T-helper 17 cell (primary cell): ENCODE measurements around the gene ATAD2B. TPM values are rescaled to one million over a fixed set of nuclear protein-coding genes. Genes with fewer than 3 reads are reported as not detected.
A peak's percentile ranks its signal among the peaks of the same experiment; 100 is the strongest.

ENCODE experiments used
- ATAC-seq: fragments of 150-1000 bp; cut with Tn5 transposase; 2 replicates; pipeline ENCODE4 v1.10.0; 2021; ENCODE audit warnings: mild to moderate bottlenecking, moderate library complexity
- DNase-seq, 3 donors: peaks; one replicate each; pipeline versions ENCODE4 v3.0.0 to v3.0.0-alpha.2; 2020 to 2021
- H3K9me3 ChIP-seq: one replicate; pipeline ENCODE4 v1.7.0; 2013; ENCODE audit warnings: low read length, mild to moderate bottlenecking; ENCODE audit not compliant: control insufficient read depth, poor library complexity, severe bottlenecking
- H3K27ac Mint-ChIP-seq: one replicate; pipeline ENCODE4 v1.8.0; 2022; ENCODE audit warnings: mild to moderate bottlenecking, moderate library complexity, mixed read lengths
- H3K27me3 Mint-ChIP-seq: one replicate; pipeline ENCODE4 v1.8.0; 2022; ENCODE audit warnings: mixed read lengths
- H3K36me3 Mint-ChIP-seq: one replicate; pipeline ENCODE4 v1.8.0; 2022; ENCODE audit warnings: low read depth, mixed read lengths
- H3K4me1 Mint-ChIP-seq: one replicate; pipeline ENCODE4 v1.8.0; 2022; ENCODE audit warnings: mild to moderate bottlenecking, mixed read lengths
- H3K4me3 Mint-ChIP-seq: one replicate; pipeline ENCODE4 v1.8.0; 2022; ENCODE audit warnings: mild to moderate bottlenecking, moderate library complexity, mixed read lengths
- total RNA-seq, 4 donors: library from RNA in 2 of 4; stranded (reverse) in 2 of 4; gene quantifications; one replicate each; pipeline ENCODE4 v1.2.3 and lab custom pipeline; 2022 to 2026

Gene ATAD2B
- total RNA-seq, 2 donors from 2014 or later: 48.3 to 52.3 TPM

DNA sequence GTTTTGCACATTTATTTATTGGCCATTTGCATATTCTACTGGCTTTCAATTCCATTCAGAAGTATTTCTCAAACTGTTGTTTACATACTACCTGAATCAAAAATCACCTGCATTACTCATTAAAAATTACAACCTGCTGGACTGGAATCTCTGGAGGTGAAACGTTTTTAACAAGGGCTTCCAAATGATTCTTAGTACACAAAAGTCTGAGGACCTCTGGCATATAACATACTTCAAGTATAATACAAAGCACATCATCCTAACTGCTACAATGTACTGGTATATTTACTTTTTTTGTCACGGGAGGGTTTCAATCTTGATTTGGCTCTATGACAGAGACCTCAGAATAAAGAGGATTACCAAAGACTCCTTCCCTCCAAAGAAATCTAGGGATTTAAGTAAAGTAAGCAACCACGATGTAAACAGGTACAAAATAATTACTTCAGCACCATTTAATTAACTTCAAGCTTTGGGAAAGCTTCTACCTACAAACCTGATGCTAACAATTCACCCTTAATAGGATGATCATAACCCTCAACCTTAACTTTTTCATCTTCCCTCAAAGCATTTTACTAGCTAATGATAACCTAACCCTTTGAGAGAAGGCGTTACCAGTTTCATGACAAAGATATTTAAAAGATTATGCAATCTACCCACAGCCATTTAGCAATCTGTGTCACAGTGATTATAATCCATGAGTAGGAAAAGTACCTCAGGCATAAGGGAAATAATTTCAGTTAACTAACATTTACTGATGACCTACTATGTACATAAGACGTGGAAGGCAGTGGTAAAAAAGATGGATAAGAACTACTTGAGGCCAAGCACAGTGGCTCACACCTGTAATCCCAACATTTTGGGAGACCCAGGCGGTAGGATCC lies 24.7 kb downstream of the ATAD2B start:
- H3K36me3 Mint-ChIP-seq: peaks cover 4% of the 10 kb centered on the region
- no peaks in the 10 kb centered on the region for H3K9me3 ChIP-seq
- peaks cover 28% of the 10 kb centered on the region for H3K4me1 Mint-ChIP-seq
- DNase-seq (no peak), ATAC-seq (no peak)
- H3K27ac Mint-ChIP-seq: no peak overlapping the region
- H3K4me3 Mint-ChIP-seq: no peak overlapping the region
- H3K27me3 Mint-ChIP-seq: no peaks in the 10 kb centered on the region

DNA sequence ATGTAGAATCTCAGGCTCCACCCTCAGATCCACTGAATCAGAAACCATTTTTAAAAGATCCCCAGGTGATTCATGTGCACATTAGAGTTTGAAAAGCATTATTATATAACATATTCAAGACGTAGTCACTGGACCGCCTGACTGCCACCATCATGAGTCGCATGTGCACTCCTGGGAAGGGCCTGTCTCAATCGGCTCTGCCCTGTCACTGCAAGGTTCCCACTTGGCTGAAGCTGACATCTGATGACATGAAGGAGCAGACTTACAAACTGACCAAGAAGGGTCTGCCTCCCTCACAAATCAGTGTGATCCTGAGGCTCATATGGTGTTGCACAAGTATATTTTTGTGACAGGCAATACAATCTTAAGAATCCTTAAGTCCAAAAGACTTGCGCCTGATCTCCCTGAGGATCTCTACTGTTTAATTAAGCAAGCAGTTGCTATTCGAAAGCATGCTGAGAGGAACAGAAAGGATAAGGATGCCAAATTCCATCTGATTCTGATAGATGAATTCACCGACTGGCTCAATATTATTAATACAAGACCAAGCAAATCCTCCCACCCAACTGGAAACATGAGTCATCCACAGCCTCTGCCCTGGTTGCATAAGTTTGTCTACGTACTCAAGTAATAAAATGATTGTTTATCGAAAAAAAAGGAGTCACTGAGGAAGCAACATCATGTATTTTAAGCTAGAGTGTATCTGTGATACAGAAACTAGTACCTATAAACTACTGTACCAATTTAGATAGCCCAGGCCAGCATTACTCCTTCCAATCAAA lies 26.2 kb downstream of the ATAD2B start:
- Mint-ChIP-seq H3K27ac (no peak overlapping the region), H3K4me1 (peaks cover 32% of the 10 kb centered on the region), H3K4me3 (no peak overlapping the region), H3K27me3 (no peaks in the 10 kb centered on the region), H3K36me3 (peaks cover 7% of the 10 kb centered on the region)
- DNase-seq (no peak), ATAC-seq (no peak)
- H3K9me3 ChIP-seq: no peaks in the 10 kb centered on the region

DNA sequence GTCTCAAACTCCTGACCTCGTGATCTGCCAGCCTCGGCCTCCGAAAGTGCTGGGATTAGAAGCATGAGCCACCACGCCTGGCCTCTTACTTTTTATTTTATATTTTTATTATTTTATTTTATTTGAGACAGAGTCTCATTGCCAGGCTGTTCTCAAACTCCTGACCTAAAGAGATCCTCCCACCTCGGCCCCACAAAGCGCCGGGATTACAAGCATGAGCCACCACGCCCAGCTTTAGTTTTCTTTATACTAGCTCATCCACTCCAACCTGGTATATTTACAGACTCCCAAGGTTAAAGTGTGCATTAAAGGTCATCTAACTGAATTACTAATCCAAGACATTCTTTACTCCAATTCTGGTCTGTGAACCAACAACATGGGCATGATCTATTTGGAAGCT lies 26.8 kb downstream of the ATAD2B start:
- H3K4me1 Mint-ChIP-seq: peaks cover 29% of the 10 kb centered on the region
- H3K27me3 Mint-ChIP-seq: no peaks in the 10 kb centered on the region
- DNase-seq (no peak), ATAC-seq (no peak)
- H3K9me3 ChIP-seq: no peaks in the 10 kb centered on the region
- H3K27ac Mint-ChIP-seq: no peak overlapping the region
- no peak overlapping the region for H3K4me3 Mint-ChIP-seq
- H3K36me3 Mint-ChIP-seq: peaks cover 7% of the 10 kb centered on the region

DNA sequence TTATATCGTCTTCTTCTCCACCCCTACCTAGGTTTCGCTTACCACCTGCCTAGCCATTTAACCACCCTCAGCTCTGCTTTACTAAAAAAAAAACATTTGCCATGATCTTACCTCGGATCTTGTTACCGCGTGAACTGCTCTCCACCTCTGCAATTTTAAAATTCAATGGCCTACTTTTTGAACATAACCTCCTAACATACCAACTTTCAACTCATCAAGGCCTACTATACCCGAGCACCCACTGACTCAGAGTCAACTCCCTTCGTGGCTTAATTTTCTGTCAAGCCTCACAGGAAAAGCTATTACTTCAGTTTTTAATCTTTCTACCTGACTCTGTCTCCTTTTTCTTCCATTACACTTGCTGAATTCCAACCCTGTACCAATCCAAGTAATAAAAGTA lies 55.7 kb downstream of the ATAD2B start:
- Mint-ChIP-seq H3K27ac (peak overlapping the region; percentile 44), H3K27me3 (no peaks in the 10 kb centered on the region), H3K4me3 (no peak overlapping the region), H3K4me1 (peaks cover 11% of the 10 kb centered on the region), H3K36me3 (peaks cover 16% of the 10 kb centered on the region)
- H3K9me3 ChIP-seq: no peaks in the 10 kb centered on the region
- ATAC-seq (no peak), DNase-seq (no peak)

DNA sequence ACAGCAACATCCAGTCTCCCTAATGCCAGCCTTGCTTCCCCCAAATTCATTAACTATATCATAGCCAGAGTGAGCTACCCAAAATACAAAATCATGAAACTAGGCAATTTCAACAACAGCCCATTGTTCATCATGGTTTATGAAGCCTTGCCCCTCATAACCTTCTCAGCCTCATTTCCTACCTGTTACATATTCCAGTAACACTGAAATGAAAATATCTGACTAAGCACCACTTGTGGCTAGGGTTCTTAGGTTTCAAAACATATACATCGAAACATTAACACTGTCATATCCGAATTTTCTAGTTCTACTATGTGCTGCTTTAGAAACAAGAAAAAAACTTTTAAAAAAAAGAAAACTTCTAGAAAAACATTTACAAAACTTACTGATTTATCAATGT lies 59.5 kb downstream of the ATAD2B start:
- peaks cover 18% of the 10 kb centered on the region for H3K36me3 Mint-ChIP-seq
- H3K9me3 ChIP-seq: no peaks in the 10 kb centered on the region
- no peak for DNase-seq
- peaks cover 13% of the 10 kb centered on the region for H3K4me1 Mint-ChIP-seq
- no peak for ATAC-seq
- no peak overlapping the region for H3K4me3 Mint-ChIP-seq
- H3K27me3 Mint-ChIP-seq: no peaks in the 10 kb centered on the region
- H3K27ac Mint-ChIP-seq: peak overlapping the region; percentile 9

DNA sequence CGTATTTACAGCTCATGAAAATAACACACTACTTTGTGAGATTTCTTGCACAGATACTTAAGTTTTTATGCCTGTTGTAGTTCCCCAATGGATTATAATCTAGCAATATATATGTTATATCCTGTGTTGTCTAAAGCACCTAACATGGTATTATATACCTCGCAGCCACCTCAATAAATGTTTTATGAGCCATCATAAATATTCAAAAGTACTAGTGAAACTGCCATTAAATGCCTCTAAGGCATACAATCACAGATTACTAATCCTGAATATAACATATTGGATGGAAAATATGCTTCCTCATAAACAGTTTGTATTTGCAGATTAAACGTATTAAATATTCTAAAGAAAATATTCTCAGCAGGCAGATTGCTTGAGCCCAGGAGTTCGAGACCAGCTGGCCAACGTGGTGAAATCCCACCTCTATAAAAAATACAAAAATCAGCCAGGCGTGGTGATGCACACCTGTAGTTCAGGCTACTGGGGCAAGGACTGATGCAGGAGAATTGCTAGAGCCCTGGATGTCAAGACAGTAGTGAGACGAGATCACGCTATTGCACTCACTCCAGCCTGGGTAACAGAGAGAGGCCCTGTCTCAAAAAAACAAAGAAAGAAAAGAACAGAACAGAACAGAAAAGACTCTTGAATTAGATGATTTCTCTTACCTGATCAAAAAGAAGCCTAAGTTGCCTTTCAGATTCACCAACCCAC lies 64.1 kb downstream of the ATAD2B start:
- ATAC-seq: no peak
- no peak for DNase-seq
- H3K4me3 Mint-ChIP-seq: no peak overlapping the region
- H3K27ac Mint-ChIP-seq: no peak overlapping the region
- H3K9me3 ChIP-seq: no peaks in the 10 kb centered on the region
- H3K36me3 Mint-ChIP-seq: peaks cover 9% of the 10 kb centered on the region
- no peaks in the 10 kb centered on the region for H3K27me3 Mint-ChIP-seq
- H3K4me1 Mint-ChIP-seq: peaks cover 7% of the 10 kb centered on the region

DNA sequence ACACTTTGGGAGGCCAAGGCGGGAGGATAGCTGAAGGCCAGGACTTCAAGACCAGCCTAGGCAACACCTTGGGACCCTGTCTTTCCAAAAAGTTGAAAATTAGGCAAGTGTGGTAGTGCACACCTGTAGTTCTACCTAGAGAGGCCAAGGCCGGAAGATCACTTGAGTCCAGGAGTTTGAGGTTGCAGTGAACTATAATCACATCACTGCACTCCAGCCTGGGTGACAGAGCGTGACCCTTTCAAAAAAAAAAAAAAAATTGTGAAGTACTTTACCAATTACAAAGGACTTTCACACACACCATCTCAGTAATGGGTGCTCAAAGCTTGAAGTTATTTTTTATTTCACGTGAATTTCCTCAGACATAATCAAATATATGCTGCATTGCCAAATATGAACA lies 65.0 kb downstream of the ATAD2B start:
- H3K4me1 Mint-ChIP-seq: peaks cover 4% of the 10 kb centered on the region
- no peaks in the 10 kb centered on the region for H3K27me3 Mint-ChIP-seq
- H3K27ac Mint-ChIP-seq: no peak overlapping the region
- no peak overlapping the region for H3K4me3 Mint-ChIP-seq
- H3K9me3 ChIP-seq: no peaks in the 10 kb centered on the region
- H3K36me3 Mint-ChIP-seq: peaks cover 4% of the 10 kb centered on the region
- DNase-seq (no peak), ATAC-seq (no peak)

DNA sequence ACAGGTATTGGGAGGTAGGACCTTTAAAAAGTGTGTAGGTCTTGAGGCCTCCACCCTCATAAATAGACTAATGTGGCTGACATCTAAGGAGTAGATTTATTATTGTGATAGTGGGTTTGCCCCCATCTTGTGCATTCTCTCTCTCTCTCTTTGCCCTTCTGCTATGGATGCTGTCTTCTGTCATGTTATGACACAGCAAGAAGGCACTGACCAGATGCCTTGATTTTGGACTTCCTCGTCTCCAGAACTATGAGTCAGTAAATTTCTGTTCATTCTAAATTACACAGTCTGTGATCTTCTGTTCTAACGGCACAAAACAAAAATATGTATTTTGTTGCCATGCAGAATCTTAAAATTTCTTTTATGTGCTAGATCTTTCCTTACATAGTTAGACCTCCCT lies 66.9 kb downstream of the ATAD2B start:
- H3K36me3 Mint-ChIP-seq: peaks cover 7% of the 10 kb centered on the region
- ATAC-seq: no peak
- DNase-seq: no peak
- no peaks in the 10 kb centered on the region for H3K9me3 ChIP-seq
- H3K27me3 Mint-ChIP-seq: no peaks in the 10 kb centered on the region
- no peak overlapping the region for H3K4me3 Mint-ChIP-seq
- no peak overlapping the region for H3K27ac Mint-ChIP-seq
- peaks cover 2% of the 10 kb centered on the region for H3K4me1 Mint-ChIP-seq

DNA sequence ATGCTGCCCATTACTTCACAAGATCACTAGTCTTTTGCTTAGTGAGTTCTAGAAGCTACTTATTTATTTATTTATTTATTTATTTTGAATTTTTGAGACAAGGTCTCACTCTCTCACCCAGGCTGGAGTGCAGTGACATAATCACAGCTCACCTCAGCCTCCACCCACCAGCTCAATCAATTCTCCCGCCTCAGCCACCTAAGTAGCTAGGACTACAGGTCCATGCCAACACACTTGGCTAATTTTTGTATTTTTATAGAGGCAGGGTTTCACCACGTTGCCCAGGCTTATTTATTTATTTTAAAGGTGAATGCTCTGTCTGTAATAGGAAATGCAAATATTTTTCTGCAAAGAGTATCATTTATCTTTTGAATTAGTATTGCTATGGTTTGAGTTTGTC lies 67.7 kb downstream of the ATAD2B start:
- H3K4me1 Mint-ChIP-seq: peaks cover 1% of the 10 kb centered on the region
- no peak overlapping the region for H3K27ac Mint-ChIP-seq
- no peak overlapping the region for H3K4me3 Mint-ChIP-seq
- peaks cover 6% of the 10 kb centered on the region for H3K36me3 Mint-ChIP-seq
- no peak for ATAC-seq
- DNase-seq: no peak
- no peaks in the 10 kb centered on the region for H3K27me3 Mint-ChIP-seq
- no peaks in the 10 kb centered on the region for H3K9me3 ChIP-seq

DNA sequence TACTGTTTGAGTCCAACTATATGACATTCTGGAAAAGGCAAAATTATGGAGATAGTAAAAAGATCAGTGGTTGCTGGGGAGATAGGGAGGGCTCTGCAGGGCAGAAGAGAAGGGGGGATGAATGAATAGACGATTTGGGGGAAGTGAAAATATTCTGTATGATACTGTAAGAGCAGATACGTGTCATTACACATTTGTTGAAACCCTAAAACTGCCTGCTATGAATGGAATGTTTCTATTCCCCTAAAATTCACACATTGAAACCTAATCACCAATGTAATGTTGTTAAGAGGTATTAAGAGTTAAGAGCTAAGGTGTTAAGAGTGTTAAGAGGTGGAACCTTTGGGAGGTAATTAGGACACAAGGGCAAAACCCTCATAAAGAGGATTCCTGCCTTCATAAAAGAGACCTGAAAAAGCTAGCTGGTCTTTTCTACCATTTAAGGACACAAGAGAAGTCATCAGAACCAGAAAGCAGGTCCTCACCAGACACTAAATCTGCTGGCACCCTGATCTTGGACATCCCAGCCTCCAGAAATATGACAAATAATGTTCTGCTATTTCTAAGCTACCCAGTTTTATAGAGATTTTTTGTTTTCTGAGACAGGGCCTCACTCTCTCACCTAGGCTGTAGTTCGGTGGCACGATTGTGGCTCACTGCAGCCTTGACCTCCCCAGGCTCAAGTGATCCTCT lies 76.2 kb downstream of the ATAD2B start:
- peak overlapping the region; percentile 74 for H3K27ac Mint-ChIP-seq
- peaks cover 10% of the 10 kb centered on the region for H3K4me1 Mint-ChIP-seq
- no peak overlapping the region for H3K4me3 Mint-ChIP-seq
- peaks cover 8% of the 10 kb centered on the region for H3K36me3 Mint-ChIP-seq
- DNase-seq (no peak), ATAC-seq (no peak)
- no peaks in the 10 kb centered on the region for H3K27me3 Mint-ChIP-seq
- no peaks in the 10 kb centered on the region for H3K9me3 ChIP-seq

DNA sequence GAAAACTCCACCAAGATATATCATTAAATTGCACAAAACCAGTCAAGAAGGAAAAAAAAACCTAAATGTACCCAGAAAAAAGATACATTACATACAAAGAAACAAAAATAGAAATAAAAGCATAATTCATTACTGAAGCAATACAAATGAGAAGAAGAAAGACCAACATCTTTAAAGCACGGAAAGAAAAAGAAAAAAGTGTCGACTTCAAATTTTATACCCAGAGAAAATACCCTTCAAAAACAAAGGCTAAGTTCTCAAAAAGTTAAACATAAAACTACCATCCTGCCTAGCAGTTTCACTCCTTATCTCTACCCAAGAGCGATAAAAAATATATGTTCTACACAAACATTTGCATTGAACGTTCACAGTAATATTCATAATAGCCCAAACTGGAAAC lies 82.0 kb downstream of the ATAD2B start:
- H3K4me1 Mint-ChIP-seq: peaks cover 4% of the 10 kb centered on the region
- no peaks in the 10 kb centered on the region for H3K27me3 Mint-ChIP-seq
- H3K9me3 ChIP-seq: no peaks in the 10 kb centered on the region
- DNase-seq: no peak
- H3K4me3 Mint-ChIP-seq: no peak overlapping the region
- H3K27ac Mint-ChIP-seq: no peak overlapping the region
- H3K36me3 Mint-ChIP-seq: peaks cover 9% of the 10 kb centered on the region
- no peak for ATAC-seq

DNA sequence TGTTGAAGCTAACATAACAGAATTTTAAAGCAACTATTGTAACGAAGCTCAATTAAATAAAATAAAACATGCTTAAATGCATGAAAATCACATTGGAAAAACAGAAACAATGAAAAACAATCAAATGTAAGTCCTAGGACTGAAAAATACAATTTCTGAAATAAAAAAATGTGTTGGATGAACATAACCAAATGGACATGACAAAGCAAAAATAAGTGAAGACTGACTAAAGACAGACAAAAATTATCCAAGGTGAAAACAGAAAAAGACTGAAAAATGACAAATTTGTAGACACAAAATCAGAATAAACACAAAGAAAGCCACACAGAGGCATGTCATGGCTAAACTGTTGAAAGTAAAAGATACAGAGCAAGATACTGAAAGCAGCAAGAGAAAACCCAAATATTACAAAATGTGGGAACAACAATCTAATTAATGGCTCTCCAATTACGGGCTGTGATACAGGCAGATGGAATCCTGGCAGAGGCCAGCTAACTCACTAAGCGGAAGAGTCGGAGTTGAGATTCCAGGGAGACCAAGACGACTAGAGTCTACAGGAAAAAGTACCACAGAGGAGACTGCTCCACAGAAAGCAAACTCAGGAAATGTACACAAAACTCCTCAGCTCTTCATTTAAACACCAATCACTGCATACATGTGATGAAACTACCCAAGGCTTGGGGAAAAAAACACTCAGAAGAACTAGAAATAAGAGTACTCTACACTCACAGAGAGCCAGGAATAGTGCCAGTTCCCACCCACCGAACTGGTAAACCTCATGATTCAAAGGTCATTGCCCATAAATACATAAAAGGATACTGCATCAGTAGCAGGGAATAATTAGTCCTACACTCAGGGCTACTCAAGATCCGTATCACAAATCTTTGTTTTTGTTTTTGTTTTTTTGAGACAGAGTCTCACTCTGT lies 83.6 kb downstream of the ATAD2B start:
- no peak overlapping the region for H3K4me3 Mint-ChIP-seq
- no peak overlapping the region for H3K27ac Mint-ChIP-seq
- peaks cover 4% of the 10 kb centered on the region for H3K4me1 Mint-ChIP-seq
- no peaks in the 10 kb centered on the region for H3K27me3 Mint-ChIP-seq
- H3K36me3 Mint-ChIP-seq: peaks cover 9% of the 10 kb centered on the region
- DNase-seq (no peak), ATAC-seq (no peak)
- no peaks in the 10 kb centered on the region for H3K9me3 ChIP-seq
